ENCODE measurements around the gene PDE3B.
"Not testable (repeated sequence)": the region's sequence is repeated elsewhere in the genome, so short reads cannot be mapped to it uniquely, and the experiment has no call there.

PDE3B gene

DNA sequence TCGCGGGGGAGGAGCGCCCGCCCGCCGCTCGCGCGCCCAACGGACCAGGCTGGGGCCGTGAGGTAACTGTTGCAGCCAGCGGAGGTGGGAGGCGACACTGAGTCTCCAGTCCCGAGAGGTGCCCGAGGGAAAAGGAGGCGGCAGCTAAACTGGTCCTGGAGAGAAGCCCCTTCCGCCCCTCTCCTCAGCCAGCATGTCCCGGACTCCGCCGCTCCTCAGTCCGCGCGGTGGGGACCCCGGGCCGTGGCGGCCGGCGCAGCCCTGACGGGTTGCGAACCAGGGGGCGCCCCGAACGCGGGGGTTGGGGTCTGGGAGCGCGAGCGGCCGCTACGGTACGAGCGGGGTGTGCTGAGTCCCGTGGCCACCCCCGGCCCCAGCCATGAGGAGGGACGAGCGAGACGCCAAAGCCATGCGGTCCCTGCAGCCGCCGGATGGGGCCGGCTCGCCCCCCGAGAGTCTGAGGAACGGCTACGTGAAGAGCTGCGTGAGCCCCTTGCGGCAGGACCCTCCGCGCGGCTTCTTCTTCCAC lies at the start of gene PDE3B:
Gene PDE3B (plus strand): TSS at position 108 of the 529 bp plus-strand sequence. CDS start 272 bp downstream, at position 380.
- DNase-seq: peak; percentile 60 to 69

DNA sequence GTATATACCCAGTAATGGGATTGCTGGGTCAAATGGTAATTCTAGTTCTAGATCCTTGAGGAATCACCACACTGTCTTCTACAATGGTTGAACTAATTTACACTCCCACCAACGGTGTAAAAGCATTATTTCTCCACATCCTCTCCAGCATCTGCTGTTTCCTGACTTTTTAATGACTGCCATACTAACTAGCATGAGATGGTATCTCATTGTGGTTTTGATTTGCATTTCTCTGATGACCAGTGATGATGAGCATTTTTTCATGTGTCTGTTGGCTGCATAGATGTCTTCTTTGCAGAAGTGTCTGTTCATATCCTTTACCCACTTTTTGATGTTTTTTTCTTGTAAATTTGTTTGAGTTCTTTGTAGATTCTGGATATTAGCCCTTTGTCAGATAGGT lies 48.3 kb upstream of the PDE3B start:
- not testable (repeated sequence) for DNase-seq

DNA sequence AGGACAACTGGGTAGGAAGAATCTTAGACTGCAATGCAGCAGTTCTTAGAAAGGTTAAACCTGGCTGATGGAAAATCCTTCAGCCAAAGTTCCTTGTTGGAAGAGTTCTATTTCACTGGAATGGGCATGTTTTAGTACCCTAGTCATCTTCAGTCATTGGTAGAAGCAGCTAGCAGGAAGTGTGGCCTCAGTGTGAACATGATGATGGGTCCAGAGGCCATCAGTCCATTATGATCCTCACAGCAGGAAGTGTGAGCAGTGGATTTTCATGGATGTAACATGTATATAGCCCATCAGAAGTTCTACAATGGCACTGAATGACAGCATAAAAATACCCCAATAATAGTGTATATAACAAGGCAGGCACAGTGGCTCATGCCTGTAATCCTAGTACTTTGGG lies 35.9 kb upstream of the PDE3B start:
- no peak for DNase-seq

DNA sequence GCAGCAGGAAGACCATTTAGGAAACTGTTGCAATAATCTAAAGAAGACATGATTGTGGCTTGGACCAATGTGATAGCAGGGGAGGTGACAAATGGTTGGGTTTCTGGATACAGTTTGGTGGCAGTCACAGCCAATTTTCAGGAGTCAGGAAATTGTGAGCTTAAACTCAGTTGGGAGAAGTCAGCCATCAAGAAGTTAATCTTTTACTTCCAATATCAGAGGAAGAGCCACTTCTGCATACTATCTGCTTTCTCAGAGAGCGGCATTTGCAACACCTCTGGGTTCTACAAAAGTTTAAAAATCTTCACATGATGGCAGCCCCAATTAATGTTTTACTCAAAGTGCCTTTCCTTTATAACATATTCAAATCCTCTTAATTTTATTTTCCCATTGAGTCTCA lies 33.7 kb upstream of the PDE3B start:
- DNase-seq: no peak

DNA sequence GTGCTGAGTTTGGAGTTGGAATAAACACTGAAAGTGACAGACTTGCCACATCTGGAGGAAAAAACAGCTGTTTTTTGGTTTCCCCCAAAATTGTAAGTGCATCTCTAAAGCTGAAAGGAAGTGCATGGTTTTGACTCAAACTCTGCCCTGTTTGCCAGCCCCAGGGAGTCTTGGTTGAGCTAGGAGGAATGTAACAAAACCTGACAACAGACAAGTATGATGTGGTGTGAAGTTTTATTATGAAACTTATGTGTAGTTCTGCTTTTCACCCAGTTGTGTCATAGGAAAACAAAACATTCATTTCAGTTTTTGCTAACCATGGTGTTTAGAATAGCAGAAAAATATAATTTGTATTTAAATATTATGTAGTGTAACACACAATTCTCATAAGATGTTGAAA lies 31.7 kb upstream of the PDE3B start:
- DNase-seq: no peak

DNA sequence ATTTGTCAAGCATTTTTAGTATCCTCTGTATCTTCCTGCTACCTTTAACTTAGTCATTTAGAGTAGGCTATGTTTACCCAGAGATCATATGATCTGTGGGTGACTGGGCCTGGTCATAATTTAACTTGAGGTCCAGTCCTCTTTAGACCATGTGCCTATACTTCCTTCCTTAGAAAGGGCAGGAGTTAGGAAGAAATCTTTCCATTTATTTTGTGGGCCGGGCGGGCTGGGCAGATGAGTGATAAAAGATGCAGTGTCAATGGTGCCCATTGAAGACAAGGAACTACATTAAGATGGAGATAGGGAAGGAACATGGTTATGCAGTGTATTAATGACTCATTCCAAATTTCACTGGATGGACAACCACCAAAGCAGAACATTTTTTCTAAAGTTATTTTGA lies 30.9 kb upstream of the PDE3B start:
- no peak for DNase-seq

DNA sequence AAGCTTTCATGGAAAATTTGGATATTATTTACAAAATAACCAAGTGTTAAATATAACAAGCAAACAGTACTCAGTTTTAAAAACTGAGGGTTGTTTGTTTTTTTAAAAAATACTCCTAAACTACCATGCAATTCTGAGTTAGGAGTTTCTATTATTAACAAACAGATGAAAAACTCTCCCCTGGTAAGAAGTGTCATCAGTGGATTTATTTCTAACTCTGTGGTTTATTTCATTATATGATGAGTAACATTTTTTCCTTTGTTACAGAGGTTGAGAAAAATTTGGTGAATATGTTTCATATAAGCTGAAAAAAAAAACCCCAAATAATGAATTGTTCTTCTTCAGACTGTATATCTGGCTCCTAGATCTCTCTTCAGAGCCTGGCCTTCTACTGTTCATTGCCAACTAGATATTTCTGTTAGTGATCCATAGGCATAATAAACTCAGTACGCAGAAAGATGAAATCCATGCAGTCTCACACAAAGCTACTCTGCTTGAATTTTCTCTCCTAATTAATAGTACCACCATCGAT lies 29.4 kb upstream of the PDE3B start:
- no peak for DNase-seq

DNA sequence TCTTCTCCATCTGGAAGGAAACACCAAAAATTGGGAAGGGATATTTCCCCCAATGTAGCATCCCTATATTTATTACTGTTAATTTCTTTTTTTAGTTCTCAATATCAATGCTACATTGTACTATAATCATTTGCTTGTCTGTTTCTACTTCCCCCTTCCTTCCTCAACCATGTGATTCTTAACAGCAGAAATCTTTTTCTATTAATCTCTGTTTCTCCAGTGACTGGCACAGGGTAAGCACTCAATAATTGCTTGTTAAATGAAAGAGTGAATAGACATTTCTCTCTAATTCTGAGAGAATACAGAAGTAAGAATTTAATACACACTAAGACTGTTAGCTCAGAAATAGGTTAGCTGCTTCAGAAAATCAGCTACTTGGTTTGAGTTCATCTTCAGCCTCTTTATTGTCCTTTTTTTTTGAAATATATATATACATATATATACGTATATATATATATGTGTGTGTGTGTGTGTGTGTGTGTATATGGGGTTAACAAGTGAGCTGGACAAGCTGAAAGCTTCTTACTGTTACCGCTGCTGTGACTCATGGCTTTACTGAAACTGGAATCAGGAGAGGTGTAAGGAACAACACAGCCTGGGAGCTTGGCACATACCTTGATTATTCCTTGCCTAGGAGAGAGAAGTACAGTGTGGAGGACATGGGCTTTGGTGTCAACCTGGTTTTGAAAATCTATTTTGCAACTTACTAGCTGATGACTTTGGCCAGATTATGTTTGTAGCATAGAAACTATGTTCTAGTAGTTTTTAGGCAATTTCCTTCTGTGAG lies 26.2 kb upstream of the PDE3B start:
- DNase-seq: no peak

DNA sequence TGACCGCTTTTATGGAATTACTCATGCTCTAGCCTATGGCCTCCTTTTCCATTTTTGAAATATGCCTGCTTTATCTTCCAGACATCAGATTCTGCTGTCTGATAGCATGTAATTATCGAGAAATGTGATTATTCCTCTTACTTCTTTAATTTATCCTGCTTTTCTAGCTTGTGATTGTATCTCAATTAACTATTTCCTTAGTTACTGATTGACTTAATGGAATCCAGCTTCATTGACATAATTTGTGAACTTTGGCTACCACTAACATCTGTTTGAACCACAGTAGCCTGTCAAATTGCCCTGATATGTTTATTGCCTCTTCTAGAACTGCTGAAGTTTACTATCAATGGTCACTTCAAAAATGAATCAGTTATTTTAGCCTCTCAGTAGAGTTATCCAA lies 25.5 kb upstream of the PDE3B start:
- DNase-seq: no peak

DNA sequence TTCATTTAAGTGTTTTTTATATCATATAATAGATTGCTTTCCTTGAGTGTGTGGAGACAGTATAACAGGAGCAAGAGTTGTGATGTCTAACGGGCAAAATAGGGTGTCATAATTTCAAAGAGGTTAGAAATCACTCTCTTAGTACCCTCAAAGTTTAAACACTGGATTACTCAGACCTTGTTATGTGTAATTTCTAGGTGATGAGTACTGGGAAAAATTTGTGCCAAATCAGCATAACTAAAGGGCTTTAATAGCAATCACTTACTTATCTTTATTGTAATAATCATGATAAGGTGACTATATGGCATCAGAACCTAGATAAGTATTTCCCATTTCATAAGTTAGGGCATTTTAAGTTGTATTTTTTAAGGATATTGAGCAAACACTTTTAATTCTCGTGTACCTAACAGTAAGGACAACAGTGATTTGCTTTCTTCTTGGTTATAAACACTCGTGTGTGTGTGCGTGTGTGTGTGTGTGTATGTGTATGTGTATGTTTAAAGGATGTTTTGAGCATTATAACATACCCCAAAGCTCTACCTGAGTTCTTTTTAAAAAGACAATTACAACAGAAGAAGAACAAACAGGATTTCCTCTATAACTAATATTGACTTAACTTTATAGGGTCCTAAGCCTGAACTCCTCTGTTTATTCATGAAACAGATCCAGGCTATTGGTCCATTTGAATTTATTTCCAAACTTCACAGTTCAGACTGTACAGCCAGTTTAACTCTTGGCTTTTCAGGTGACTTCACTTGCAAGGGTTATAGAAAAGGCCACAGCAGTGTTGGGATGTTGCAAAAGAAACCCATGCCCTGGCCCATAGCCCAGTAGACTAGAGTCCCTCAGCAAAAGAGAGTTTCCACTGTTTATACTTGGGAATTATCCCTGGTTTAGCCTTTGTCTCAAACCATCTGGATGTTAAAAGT lies 23.7 kb upstream of the PDE3B start:
- DNase-seq: no peak

DNA sequence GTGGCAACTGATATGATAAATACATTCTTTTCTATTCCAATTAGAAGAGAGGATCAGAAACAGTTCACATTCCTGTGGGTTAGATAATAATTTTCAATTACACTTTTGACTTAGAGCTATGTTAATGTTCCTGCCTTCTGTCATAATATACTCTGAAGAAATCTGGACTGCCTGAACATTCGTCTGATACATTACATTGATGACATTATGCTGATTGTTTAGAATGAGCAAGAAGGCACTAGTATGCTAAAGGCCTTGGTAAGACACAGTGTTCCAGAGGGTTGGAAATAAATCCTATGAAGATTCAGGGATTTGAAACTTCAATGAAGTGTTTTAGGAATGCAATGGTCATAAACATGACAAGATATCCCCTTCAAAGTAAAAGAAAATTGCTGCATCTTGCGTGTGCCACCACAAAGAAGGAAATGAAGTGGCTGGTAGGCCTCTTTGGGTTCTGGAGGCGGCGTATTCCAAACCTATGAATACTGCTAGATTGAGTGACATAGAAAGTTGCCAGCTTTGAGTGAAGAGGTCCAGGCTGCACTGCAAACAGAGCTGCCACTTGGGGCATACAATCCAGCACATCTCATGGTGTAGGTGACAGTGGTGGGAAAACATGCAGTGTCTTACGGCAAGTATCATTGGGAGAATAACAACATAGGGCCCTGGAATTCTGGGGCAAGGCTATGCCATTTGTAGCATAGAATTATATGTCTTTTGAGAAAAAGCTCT lies 21.2 kb upstream of the PDE3B start:
- DNase-seq: no peak

DNA sequence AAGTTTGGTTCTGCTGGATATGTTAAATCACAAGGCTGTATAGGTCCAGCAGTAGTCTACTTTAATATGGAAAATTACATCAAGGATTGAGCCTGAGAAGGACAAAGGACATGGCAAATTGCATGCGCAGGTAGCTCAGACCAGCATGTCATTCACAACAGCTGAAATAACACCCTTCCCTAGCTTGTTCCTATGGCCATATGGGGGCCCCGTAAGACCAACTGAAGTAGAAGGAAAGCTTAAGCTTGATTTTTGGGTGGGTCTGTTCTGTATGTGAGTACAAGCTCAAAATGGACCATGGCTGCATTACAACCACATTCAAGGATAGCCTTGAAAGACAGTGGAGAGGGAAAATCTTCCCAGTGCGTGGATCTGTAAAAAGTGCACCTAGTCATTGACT lies 20.6 kb upstream of the PDE3B start:
- no peak for DNase-seq

DNA sequence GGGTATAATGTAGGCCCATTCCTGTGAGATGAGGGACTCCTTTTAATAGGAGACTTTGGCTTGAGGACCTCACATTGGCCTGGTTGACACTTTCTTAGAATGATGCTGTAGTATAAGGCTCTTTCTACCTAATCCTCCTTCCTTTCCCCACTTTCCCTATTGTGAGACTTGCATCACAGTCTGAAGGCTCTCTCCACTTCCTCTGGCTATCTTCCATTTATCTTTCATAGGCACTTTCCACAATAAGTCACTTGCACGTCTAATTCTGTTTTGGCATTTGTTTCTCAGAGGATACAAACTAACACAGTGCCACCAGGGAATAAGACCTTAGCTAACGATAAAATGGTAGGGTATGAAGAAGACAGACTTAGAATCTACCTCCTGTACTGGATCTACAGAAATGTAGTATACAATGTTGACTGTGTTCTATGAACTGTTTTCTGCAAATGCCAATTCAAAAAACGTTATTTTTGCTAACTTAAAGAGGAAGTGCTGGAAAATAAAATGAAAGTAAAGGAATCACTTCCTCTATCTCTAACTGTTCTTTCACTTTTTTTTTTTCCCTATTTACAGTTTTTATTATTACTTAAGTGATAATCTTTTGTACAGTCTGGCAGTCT lies 17.9 kb upstream of the PDE3B start:
- DNase-seq: no peak

DNA sequence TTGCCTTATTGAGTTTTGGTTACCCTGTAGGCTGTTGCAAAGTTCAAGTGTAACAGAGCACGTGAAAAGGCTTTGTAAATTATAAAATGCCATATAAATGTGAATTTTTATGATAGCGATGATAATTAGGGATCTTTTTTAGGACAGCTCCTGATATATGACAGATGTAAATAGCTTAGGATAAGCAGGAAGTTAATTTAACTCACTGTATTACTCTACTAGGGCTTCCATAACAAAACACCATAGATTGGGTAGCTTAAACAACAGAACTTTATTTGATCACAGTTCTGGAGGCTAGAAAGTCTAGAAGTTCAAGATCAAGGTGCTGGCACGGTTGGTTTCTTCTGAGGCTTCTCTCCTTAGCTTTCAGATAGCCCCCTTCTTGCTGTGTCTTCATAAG lies 17.0 kb upstream of the PDE3B start:
- no peak for DNase-seq

DNA sequence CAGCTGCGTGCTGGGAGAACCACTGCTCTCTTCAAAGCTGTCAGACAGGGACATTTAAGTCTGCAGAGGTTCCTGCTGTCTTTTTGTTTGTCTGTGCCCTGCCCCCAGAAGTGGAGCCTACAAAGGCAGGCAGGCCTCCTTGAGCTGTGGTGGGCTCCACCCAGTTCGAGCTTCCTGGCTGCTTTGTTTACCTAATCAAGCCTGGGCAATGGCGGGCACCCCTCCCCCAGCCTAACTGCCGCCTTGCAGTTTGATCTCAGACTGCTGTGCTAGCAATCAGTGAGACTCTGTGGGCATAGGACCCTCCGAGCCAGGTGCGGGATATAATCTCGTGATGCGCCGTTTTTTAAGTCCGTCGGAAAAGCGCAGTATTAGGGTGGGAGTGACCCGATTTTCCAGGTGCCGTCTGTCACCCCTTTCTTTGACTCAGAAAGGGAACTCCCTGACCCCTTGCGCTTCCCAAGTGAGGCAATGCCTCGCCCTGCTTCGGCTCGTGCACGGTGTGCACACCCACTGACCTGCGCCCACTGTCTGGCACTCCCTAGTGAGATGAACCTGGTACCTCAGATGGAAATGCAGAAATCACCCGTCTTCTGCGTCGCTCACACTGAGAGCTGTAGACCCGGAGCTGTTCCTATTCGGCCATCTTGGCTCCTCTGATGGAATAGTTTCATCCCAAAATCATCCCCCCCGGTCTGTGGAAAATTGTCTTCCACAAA lies 9.9 kb upstream of the PDE3B start:
- not testable (repeated sequence) for DNase-seq

DNA sequence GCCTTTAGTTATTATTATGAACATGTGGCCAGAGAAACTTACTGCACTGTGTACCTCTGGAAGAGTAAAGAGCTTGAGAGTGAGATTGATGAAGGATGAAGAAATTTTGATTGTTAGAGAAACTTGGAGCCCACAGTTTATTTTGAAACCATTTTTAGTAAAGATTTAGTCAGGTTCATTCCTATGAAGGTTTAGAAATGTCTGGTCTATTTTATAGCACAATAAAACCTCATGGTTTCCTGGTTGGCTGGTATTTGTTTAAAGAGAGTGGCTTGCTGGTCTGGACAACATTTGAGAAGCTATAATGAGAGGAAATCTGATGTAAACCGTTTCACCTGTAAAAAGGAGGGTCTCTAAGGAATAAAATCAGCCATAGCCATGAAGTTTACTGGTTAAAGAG lies 8.8 kb upstream of the PDE3B start:
- DNase-seq: no peak

DNA sequence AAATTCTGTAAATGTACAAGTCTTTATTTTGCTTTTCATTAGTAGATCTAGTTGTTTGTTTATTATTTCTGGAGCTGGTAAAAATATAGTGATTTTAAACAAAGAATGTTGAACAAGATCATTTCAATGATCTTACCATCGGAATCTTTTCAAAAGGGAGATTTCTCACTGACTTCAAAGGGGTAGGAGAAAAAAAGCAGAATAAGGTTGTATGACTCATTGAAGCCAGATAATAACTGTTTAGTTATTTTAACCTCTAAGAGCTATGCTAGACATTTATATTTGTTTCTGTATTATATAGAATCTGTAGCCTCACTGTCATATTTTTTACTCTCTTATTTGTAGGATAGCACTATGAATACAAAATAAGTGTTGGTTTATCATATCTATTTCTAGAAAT lies 8.1 kb upstream of the PDE3B start:
- DNase-seq: no peak

DNA sequence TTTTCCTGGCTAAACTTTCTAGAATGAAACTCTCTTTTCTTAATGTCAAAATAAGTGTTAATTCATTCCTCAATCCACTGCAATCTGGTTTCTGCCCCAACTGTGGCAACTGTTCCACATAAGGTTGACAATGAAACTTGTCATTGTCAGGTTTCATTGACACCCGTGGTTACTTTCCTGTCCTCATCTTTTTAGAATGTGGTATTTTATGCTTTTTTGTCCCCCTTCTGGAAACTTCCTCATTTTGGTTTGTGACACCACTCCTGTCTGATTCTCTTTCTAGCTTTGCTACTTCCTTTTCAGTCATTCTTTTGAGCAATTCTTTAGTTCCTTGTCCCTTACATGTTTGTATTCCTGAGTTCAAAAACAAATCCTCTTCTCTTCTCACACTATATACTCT lies 7.5 kb upstream of the PDE3B start:
- DNase-seq: no peak

DNA sequence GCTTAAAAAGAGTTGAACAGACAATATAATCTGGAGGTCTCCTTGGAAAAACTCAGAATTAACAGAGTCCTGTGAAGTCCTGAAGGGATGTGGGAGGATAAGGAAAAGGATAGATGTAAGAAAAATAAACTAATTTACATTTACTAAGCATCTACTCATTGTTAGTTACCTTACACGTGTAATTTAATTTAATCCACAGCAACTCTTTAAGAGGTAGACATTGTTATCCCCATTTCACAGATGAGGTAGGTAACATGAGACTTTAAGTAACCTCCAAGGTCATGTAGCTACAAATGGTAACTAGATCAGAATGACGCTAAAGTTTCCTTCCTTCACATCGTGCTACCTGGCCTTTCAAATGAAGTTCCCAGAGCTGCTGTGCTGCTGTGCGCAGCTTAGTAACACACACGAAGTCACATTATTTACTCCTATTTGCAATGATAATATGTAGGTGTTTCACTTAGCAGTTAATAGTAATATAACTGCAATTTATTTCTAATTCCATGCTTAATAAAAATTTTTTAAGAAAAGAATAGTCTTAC lies 5.7 kb upstream of the PDE3B start:
- DNase-seq: no peak

DNA sequence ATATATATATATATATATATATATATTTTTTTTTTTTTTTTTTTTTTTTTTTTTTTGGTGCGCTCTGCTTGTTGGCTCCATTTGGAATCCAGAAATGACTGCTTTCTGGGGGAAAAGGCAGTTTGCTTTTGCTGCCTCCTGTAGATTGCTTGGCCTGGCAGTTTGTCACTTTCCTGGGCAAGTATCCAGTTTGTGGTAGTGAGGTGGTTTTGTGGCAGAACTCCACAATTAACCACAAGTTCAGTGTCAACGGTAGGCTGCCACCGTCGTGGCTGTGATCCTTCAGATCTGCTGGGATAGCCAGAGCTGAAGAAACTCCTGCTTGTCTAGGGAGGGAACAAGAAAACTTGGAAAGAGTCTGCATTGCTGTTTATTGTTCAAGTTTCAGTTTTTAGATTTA lies 5.0 kb upstream of the PDE3B start:
- no peak for DNase-seq

DNA sequence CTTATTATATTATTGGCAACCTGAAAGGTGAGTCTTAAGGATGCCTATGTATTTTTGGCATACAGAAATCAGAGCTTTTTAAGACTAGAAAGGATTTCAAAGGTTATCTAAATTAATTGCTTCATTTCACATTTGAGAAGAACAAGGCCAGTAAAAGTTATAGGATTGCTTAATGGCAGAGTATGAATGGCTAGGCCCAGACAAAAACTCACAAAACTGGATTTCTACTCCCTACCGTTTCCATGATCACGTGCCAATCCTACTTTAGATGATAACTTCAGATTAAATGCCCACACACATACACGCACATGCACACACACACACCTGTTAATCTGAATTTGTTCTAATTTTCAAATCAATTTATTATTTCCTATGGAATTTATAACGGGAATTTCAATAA lies 1.8 kb upstream of the PDE3B start:
- DNase-seq: no peak

All from activated CD4-positive, alpha-beta T cell treated with anti-CD3 and anti-CD28 coated beads for 4 hours (primary cell).